Activated CD4-positive, alpha-beta T cell treated with anti-CD3 and anti-CD28 coated beads, Interleukin-2, amount 50 U/mL, for 4 hours (primary cell): ENCODE measurements around the gene ZNF714.
A peak's percentile ranks its signal among the peaks of the same experiment; 100 is the strongest.
"Not testable (repeated sequence)": the region's sequence is repeated elsewhere in the genome, so short reads cannot be mapped to it uniquely, and the experiment has no call there.

ENCODE experiments used
- DNase-seq, 2 experiments: peaks; one replicate each; pipeline ENCODE4 v3.0.0-alpha.2; 2020

ZNF714 gene

DNA sequence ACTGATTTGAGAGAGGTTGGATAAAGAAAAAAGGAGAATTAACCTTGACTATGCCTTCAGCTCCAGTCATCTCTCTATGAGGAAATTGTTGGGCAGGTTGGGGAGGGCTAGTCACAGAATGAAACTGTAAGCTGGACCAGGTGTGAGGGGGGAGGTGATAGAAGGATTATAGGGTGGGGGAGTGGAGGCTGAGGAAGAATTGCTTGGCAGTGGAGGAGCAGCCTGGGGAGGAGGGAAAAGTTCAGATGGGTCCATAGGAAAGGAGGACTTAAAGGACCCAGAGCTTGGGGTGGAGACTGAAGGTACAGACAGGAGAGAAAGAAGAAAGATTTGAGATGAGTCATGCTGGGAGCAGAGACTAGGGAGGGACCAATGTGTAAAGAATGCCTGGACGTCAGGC is 51.6 kb downstream of the ZNF714 start:
- no peak for DNase-seq

DNA sequence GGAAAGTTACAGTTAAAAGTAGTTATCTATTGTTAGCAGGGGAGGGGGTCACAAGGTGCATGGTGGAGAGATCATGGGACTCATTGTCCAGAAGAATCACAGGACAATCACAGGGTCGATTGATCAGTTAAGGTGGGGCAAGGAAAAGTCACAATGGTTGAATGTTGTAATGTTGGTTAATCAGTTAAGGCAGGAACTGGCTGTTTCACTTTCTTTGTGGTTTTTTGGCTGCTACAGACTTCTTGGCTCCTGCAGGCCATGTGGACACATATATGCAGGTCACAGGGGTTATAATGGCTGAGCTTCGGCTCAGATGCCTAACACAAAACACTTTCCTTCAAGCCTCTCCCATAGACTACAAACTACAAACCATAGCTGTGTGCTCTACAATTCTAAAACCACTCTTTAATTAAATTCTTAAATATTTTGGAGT is 52.9 kb downstream of the ZNF714 start:
- DNase-seq = no peak

DNA sequence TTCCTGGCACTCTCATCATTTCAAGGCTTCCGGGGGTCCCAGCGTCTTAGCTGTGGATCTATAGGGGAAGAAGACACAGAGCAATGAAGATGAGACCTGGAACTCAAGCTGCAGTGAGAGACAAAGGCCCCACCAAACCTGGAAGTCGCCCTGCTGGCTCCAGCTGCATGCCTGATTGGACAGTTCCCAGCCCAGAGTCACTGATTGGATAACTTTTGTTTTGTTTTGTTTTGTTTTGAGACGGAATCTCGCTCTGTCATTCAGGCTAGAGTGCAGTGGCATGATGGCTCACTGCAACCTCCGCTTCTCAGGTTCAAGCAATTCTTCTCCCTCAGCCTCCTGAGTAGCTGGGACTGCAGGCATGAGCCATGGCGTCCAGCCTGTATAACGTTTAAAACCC is 53.4 kb downstream of the ZNF714 start:
- no peak for DNase-seq

DNA sequence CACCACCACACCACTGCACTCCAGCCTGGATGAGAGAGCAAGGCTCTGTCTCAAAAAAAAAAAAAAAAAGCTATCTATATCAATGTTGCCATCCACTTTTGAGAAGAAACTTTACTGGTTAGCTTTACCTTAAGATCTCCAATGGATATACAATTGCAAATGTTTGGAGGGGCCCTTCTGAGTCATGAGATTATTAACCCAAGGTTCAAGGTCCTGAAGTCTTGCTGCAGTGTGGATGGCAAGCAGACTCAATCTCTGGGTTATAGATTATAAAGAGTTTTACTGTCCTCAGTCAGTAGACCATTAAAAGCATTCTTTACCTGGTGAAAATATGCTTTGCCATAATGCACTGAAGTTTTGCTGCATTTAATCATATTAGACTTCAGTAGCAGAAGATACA is 56.1 kb downstream of the ZNF714 start:
- no peak for DNase-seq

DNA sequence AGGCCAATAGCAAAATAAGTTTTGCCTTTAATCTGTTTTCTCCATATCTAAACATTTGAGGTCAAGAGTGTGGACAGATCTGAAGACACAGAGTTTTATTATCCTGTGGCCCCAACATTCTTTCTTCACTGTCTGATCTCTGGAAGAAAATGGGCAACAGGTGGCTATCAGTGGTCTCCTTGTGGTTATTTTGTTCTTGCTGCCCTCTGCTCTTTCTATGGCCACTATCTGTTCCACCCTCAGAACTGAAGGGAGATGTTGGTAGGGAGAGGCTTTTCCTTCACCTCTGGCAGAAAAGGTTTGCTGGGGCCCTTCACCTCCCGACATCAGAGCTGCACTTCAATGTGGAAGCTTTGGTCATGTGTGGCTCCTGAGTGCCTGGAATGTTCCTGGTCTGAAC is 59.0 kb downstream of the ZNF714 start:
- DNase-seq = not testable (repeated sequence)

DNA sequence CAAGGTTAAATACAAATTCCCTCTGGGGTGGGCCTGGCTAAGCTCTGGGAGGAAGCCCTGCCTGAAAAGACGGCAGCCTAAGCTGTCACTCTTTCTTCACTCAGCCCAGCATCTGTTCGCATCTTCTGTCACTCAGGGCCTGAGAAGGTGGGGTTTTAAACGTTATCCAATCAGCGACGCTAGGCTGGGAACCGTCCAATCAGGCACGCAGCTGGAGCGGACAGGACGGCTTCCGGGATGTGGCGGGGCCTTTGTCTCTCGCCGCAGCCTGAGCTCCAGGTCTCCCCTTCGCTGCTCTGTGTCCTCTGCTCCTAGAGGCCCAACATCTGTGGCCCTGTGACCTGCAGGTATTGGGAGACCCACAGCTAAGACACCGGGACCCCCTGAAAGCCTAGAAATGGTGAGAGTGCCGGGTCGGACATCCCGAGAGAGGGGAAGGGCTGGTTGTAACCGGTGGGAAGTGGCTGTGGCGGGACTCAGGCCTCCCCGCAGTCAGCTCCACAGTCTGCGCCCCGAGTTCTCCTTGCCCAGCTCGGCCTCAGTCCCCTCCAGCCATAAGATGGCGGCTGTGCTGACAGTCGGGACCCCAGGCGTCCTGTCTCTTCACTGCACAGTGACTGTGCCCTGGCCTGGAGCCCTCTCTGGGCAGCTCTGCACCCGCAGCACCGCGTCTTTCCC is 59.9 kb downstream of the ZNF714 start, which contains the start of gene ZNF431:
Gene ZNF431, plus strand, starts transcription at position 254 of the 678 bp plus-strand sequence. Its CDS starts 144 bp downstream, at position 398.
- peak; percentile 80 to 82 for DNase-seq

DNA sequence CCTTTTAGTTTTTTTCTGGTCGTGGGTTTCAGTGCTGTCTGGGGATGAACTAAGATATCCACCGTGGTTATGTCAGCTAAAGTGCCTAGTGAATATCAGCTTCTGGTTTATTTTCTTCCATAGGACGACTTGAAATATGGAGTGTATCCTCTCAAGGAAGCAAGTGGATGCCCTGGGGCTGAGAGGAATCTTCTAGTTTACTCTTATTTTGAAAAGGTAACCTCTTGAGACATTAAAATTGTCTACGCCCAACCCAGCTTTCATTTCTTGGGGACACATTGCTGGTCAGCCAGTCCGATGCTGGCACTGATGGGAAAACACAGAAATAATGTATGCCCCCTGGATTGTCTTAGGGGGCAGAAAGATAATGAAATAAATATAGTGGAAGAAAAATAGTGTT is 61.4 kb downstream of the ZNF714 start:
- DNase-seq = no peak

DNA sequence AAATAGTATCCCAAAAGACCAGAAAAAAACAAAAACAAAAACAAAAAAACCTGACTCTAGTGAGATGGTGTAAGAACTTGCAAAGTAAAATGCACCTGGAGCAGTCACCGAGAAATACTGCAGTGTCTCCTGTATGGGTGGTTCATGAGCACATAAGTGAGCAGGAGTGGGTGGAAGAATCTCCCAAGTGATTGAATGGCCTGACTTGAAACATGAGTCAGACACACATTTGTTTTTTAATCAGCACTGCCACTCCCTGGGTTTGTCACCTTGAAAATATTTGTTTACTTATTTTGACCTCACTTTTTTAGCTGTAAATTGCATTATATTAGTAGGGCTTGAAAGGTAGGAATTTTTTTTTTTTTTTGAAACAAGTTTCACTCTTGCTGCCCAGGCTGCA is 61.9 kb downstream of the ZNF714 start:
- no peak for DNase-seq

DNA sequence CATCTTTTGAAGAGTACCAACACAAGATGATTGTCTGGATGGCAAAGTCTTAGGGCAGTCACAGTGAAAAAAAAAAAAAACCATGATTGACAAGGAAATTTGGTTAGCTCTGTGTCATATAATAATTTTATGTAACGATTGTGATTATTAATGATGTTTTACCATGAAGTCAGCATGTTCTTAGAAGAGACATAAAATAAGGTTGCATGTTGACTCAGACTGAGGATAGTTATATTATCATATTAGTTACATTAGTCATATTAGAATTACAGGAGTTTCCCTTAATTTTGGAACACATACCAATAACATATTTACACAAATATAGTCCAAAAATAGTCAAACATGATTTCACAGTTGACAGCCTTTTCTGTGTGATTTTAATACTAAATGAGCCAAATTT is 65.5 kb downstream of the ZNF714 start:
- DNase-seq = no peak

DNA sequence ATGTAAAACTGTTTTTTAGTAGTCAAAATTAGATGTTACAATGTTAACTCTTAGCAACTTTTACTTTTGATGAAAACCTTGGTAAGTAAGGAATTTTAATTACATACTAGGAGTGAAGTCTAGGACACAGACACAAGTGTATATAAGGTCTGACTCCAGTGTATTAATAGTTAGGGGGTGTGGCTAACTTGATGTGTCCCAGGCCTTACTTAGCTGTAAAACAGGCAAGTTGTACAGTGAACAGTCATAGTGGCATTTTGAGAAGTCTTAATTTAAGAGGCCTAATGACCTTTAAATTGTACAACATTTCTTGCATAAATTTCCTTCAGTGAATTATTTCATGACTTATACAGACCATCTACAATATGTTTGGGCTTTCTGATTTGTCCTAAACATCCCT is 66.7 kb downstream of the ZNF714 start:
- no peak for DNase-seq

DNA sequence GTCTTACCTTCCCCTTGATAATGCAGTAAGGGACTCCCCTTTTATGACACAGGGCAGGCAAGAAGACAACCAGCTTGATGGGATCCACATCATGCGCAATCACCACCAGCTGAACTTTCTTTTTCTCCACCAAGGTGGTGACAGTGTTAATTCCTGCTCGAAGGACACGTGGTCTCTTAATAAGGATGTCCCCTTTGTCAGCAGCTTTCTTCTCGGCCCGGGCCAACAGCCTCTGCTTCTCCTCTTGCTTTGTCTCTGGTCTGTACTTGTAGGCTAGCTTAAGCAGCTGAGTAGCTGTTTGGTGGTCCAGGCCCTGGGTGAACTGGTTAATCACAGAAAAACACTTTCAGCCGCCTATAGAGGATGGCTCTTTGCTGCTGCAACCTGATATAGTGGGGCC is 67.9 kb downstream of the ZNF714 start:
- DNase-seq = no peak

DNA sequence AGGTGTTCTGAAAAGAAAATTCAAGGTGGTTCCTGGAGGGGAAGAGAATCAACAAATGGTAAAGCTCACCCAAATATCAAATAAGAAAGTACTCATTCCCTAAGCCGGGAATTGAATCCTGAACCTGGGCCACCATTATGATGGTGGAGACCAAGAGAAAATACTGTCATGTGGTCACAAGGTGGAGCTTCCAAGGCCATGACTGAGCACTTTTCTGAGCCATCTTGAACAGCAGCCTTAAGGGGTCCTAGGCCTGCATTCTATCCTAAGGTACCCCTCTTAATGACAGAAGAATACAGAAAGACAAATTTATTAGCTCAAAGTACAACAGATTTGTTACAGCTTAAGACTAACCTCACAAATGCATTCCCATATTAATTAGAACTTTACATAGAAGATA is 69.5 kb downstream of the ZNF714 start:
- no peak for DNase-seq

DNA sequence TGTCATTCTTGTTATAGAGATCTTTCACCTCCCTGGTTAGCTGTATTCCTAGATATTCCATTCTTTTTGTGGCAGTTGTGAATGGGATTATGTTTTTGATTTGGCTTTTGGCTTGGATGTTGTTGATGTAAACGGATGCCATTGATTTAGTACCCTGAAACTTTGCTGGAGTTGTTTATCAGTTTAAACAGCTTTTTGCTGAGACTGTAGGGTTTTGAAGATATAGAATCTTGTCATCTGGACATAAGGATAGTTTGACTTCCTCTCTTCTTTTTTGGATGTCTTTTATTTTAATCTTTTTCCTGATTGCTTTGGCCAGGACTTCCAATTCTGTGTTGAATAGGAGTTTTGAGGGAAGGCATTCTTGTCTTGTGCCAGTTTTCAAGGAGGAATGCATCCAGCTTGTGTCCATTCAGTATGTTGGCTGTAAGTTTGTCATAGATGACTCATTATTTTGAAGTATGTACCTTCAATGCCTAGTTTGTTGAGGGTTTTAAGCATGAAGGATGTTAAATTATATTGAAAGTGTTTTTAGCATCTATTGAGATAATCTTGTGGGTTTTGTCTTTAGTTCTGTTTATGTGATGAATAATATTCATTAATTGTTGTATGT is 76.6 kb downstream of the ZNF714 start:
- DNase-seq = no peak

DNA sequence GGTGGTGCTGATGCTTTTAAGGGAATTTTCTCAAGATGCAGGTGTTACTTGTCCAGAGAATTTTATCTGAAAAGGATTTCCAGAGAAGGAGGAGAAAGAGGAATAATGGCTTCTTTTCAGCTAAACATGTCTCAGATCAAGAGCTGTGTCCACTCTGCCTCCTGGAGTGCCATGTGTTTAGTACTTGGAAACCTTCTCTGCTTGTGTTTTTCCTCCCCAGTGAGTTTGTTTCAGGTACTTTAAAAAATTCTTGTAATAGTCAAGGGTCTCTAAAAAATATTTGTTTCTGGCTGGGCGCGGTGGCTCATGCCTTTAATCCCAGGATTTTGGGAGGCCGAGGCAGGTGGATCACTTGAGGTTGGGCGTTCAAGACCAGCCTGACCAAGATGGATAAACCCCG is 82.5 kb downstream of the ZNF714 start:
- no peak for DNase-seq

DNA sequence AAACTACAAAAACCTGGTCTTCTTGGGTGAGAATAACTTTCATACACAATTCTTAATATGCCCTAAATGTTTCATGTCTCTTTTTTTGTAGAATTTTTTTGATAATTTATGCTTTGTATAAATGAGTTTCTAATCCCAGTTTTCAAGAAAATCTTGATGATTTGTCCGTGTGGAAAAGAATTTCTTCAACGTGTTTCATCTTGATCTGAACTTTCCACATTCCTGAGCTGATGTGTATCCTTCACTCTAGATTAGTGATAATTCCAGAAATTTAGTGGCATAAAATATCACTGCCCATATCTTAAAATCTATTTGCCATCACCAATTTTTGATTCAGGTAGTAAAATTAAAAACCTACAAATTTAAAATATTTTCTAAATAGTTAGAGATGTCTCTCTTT is 84.4 kb downstream of the ZNF714 start:
- DNase-seq = no peak
